HCT116 (cell line): ENCODE results near the gene ABCC10. TPM values are rescaled to one million over a fixed set of nuclear protein-coding genes. Genes with fewer than 3 reads are reported as not detected.
"Not testable (repeated sequence)": the region's sequence is repeated elsewhere in the genome, so short reads cannot be mapped to it uniquely, and the experiment has no call there.

ENCODE experiments used
- ATAC-seq: fragments of 200-7000 bp; cut with Tn5 transposase; 2 replicates; pipeline ENCODE4 v1.9.1; 2020; ENCODE audit warnings: mild to moderate bottlenecking, moderate library complexity
- BruUV-seq: library from RNA; stranded (reverse); fragments of 400-500 nt; replicated peaks from 2 replicates; lab custom pipeline; 2021; lab: Mats Ljungman, UMichigan
- CTCF ChIA-PET: fragments of 300-600 bp; sonication (Branson Sonifier 250); formaldehyde crosslinking; loops from one replicate; lab custom pipeline; 2021; ENCODE audit warnings: antibody characterized with exemption; lab: Charles Lee
- POLR2A ChIA-PET: fragments of 300-600, 350-600 bp; sonication (Branson Sonifier 250); formaldehyde crosslinking; loops from one replicate; lab custom pipeline; 2021; ENCODE audit warnings: antibody characterized with exemption; lab: Charles Lee
- RAD21 ChIA-PET, 2 experiments: fragments of 300-600 bp; sonication (Branson Sonifier 250); formaldehyde crosslinking; loops; one replicate each; lab custom pipeline; 2023; ENCODE audit warnings: low total read pairs in 2 of 2; ENCODE audit not compliant: uncharacterized antibody in 2 of 2, unreplicated experiment in 2 of 2, low non-redundant PET in 1 of 2; lab: Charles Lee
- DNase-seq: peaks from one replicate; pipeline ENCODE4 v3.0.0-alpha.2; 2010; ENCODE audit warnings: low read depth, low spot score
- H2AFZ ChIP-seq: fragments of 200-600 bp; shearing (Covaris generic), sonication (generic); 2 replicates; pipeline ENCODE4 v1.6.1; 2017; ENCODE audit warnings: low read depth, mixed run types, mixed read lengths, antibody characterized with exemption, low read length; ENCODE audit not compliant: poor library complexity, severe bottlenecking
- H3K27ac ChIP-seq: 2 replicates; pipeline ENCODE4 v1.5.1; 2012; ENCODE audit warnings: low read depth, low read length
- H3K27me3 ChIP-seq: fragments of 200-600 bp; sonication (generic); 2 replicates; pipeline ENCODE4 v1.6.1; 2016; ENCODE audit warnings: mixed run types, low read length, mixed read lengths; ENCODE audit not compliant: insufficient read depth
- H3K36me3 ChIP-seq, 2 experiments: fragments of 200-500 bp in 1 of 2; fragments of 200-600 bp in 1 of 2; sonication (Bioruptor generic) in 1 of 2; sonication (generic) in 1 of 2; 2 replicates each; pipeline versions ENCODE4 v1.5.1 to v1.6.1; 2014 to 2016; ENCODE audit warnings: low read length in 2 of 2, inconsistent platforms in 1 of 2, mixed read lengths in 1 of 2, mixed run types in 1 of 2; ENCODE audit not compliant: insufficient read depth in 2 of 2, control insufficient read depth in 1 of 2
- H3K4me1 ChIP-seq, 2 experiments: fragments of 200-600 bp in 1 of 2; sonication (generic) in 1 of 2; 2 replicates each; pipeline versions ENCODE4 v1.5.1 to v1.6.1; 2012 to 2017; ENCODE audit warnings: low read length in 2 of 2, inconsistent platforms in 1 of 2, mild to moderate bottlenecking in 1 of 2, mixed read lengths in 1 of 2, mixed run types in 1 of 2, moderate library complexity in 1 of 2; ENCODE audit not compliant: insufficient read depth in 2 of 2, control insufficient read depth in 1 of 2
- H3K4me2 ChIP-seq: fragments of 200-600 bp; sonication (generic); 2 replicates; pipeline ENCODE4 v1.6.1; 2017; ENCODE audit warnings: mixed run types, low read length, mixed read lengths
- H3K4me3 ChIP-seq, 2 experiments: fragments of 200-600 bp in 1 of 2; sonication (generic) in 1 of 2; replicated peaks in 1 of 2; 2 replicates each; pipeline ENCODE4 v1.5.1; 2011 to 2016; ENCODE audit warnings: low read length in 2 of 2, control low read depth in 1 of 2, low read depth in 1 of 2, mild to moderate bottlenecking in 1 of 2, mixed read lengths in 1 of 2, mixed run types in 1 of 2
- H3K79me2 ChIP-seq: fragments of 200-600 bp; sonication (generic); 2 replicates; pipeline ENCODE4 v1.6.1; 2017; ENCODE audit warnings: mild to moderate bottlenecking, mixed run types, low read length, moderate library complexity, mixed read lengths; ENCODE audit not compliant: insufficient read depth
- H3K9ac ChIP-seq: fragments of 200-600 bp; sonication (generic); 2 replicates; pipeline ENCODE4 v1.6.1; 2016; ENCODE audit warnings: low read length, mixed read lengths
- H3K9me2 ChIP-seq: fragments of 200-600 bp; sonication (generic), shearing (Covaris generic); 2 replicates; pipeline ENCODE4 v1.6.1; 2017; ENCODE audit warnings: mixed run types, mild to moderate bottlenecking, moderate library complexity; ENCODE audit not compliant: insufficient read depth
- H3K9me3 ChIP-seq, 2 experiments: fragments of 200-500 bp in 1 of 2; fragments of 200-600 bp in 1 of 2; sonication (Bioruptor generic) in 1 of 2; sonication (generic) in 1 of 2; 2 replicates each; pipeline ENCODE4 v1.6.1; 2014 to 2017; ENCODE audit warnings: low read length in 2 of 2, mixed read lengths in 2 of 2, inconsistent platforms in 1 of 2, low read depth in 1 of 2, mild to moderate bottlenecking in 1 of 2, mixed run types in 1 of 2, moderate library complexity in 1 of 2; ENCODE audit not compliant: control insufficient read depth in 1 of 2, insufficient read depth in 1 of 2
- H4K20me1 ChIP-seq: fragments of 200-600 bp; sonication (generic), shearing (Covaris generic); 2 replicates; pipeline ENCODE4 v1.6.1; 2017; ENCODE audit warnings: mixed run types, mild to moderate bottlenecking, moderate library complexity; ENCODE audit not compliant: insufficient read depth
- CBX3 ChIP-seq: IDR thresholded peaks from 2 replicates; pipeline ENCODE4 v1.6.1; 2012; ENCODE audit warnings: low read depth
- CEBPB ChIP-seq: IDR thresholded peaks from 2 replicates; pipeline ENCODE4 v1.6.1; 2012; ENCODE audit warnings: low read depth
- EGR1 ChIP-seq: IDR thresholded peaks from 2 replicates; pipeline ENCODE4 v1.6.1; 2012; ENCODE audit warnings: low read depth
- ELF1 ChIP-seq: IDR thresholded peaks from 2 replicates; pipeline ENCODE4 v1.6.1; 2012; ENCODE audit warnings: low read depth, borderline replicate concordance
- EZH2 ChIP-seq: fragments of 200-600 bp; sonication (generic); IDR thresholded peaks from 2 replicates; pipeline ENCODE4 v1.6.1; 2017; ENCODE audit warnings: antibody characterized with exemption, mixed run types
- FOSL1 ChIP-seq: IDR thresholded peaks from 2 replicates; pipeline ENCODE4 v1.6.1; 2012; ENCODE audit warnings: low read depth
- JUND ChIP-seq: IDR thresholded peaks from 2 replicates; pipeline ENCODE4 v1.6.1; 2012
- POLR2A ChIP-seq: IDR thresholded peaks from 2 replicates; pipeline ENCODE4 v1.7.0; 2011; ENCODE audit warnings: borderline replicate concordance; ENCODE audit not compliant: insufficient read depth, insufficient read length; ENCODE audit errors: extremely low read depth
- RAD21 ChIP-seq: IDR thresholded peaks from 2 replicates; pipeline ENCODE4 v1.6.1; 2012; ENCODE audit warnings: low read depth, mild to moderate bottlenecking
- SIN3A ChIP-seq: IDR thresholded peaks from 2 replicates; pipeline ENCODE4 v1.6.1; 2012; ENCODE audit warnings: low read depth
- SP1 ChIP-seq: IDR thresholded peaks from 2 replicates; pipeline ENCODE4 v1.6.1; 2012; ENCODE audit warnings: low read depth
- SRF ChIP-seq: IDR thresholded peaks from 2 replicates; pipeline ENCODE4 v1.6.1; 2012; ENCODE audit warnings: low read depth
- TCF7L2 ChIP-seq: IDR thresholded peaks from 2 replicates; pipeline ENCODE4 v1.7.0; 2011; ENCODE audit warnings: borderline replicate concordance, inconsistent platforms; ENCODE audit not compliant: insufficient read depth, insufficient read length; ENCODE audit errors: extremely low read depth
- ZFX ChIP-seq: fragments of 450-650 bp; IDR thresholded peaks from 2 replicates; pipeline ENCODE4 v1.6.1; 2017
- ZNF274 ChIP-seq: fragments of 200-500 bp; sonication (Bioruptor generic); IDR thresholded peaks from 2 replicates; pipeline ENCODE4 v1.6.1; 2014; ENCODE audit warnings: mild to moderate bottlenecking, low read depth, low read length, inconsistent platforms
- intact Hi-C: fragments of 100-400 bp; cut with micrococcal nuclease; formaldehyde crosslinking; loops from 2 replicates; pipeline ENCODE4 v1.10.0; 2022
- total RNA-seq: library from RNA; stranded (reverse); gene quantifications from one replicate; pipeline ENCODE4 v1.2.1, GENCODE V29; 2021; ENCODE audit not compliant: unreplicated experiment
- TF ChIP-seq, protein P1 (sequence below): IDR thresholded peaks from 2 replicates; pipeline ENCODE4 v1.6.1; 2012
- TF ChIP-seq, protein P2 (sequence below): IDR thresholded peaks from 2 replicates; pipeline ENCODE4 v1.6.1; 2012; ENCODE audit warnings: low read depth
- TF ChIP-seq, protein P3 (sequence below): IDR thresholded peaks from 2 replicates; pipeline ENCODE4 v1.6.1; 2012

The ABCC10 gene
- total RNA-seq, 1 experiment from 2014 or later, result 29.9 TPM

DNA sequence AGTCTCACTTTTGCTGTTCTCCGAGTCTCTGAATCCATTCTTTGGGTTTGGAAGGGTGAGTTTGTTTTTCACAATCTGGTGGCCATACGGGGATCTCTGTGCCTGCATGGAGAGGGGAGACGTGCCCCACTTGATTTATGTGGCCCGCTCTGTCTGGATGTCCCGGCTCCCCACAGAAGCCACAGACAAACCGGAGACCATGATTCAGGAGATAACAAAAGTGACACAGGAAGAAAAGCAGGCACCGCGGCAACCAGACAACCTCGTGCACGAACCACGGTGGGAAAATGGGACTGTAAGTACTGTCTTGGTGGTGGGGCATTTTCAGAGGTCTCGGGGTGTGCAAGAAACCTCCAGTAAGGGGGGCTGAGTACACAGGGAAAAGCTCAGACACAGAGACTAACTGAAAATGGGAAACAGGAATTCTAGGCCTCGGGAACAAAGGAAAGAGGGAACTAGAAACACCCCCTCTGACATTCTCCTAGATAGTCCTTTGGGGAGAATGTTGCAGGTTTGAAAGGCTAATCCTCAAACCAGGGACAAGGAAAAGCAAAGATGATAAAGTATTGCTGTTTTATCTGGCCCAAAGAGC is 35.8 kb upstream of the ABCC10 start:
- no peaks in the 10 kb centered on the region for H3K36me3 ChIP-seq
- POLR2A ChIA-PET, result no interaction called here
- CTCF ChIA-PET, result interaction anchor here (0.9 kb wide), 1 partner anchor 66 kb away, joined by 5 read pairs; no protein-coding TSS in a partner anchor
- no TSS peak for BruUV-seq
- no peaks in the 10 kb centered on the region for H4K20me1 ChIP-seq
- H2AFZ ChIP-seq, result no peak overlapping the region
- ATAC-seq, result no peak
- no peak overlapping the region for H3K9ac ChIP-seq
- intact Hi-C loops, result no loop called here
- TF ChIP-seq SRF, result no peak
- TF ChIP-seq ELF1, result no peak
- TF ChIP-seq ZNF274, result no peak
- TF ChIP-seq SP1, result no peak
- no peak for TF ChIP-seq POLR2A
- no peak for TF ChIP-seq EZH2
- TF ChIP-seq, protein P1, sequence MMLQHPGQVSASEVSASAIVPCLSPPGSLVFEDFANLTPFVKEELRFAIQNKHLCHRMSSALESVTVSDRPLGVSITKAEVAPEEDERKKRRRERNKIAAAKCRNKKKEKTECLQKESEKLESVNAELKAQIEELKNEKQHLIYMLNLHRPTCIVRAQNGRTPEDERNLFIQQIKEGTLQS, result no peak
- TF ChIP-seq, protein P2, sequence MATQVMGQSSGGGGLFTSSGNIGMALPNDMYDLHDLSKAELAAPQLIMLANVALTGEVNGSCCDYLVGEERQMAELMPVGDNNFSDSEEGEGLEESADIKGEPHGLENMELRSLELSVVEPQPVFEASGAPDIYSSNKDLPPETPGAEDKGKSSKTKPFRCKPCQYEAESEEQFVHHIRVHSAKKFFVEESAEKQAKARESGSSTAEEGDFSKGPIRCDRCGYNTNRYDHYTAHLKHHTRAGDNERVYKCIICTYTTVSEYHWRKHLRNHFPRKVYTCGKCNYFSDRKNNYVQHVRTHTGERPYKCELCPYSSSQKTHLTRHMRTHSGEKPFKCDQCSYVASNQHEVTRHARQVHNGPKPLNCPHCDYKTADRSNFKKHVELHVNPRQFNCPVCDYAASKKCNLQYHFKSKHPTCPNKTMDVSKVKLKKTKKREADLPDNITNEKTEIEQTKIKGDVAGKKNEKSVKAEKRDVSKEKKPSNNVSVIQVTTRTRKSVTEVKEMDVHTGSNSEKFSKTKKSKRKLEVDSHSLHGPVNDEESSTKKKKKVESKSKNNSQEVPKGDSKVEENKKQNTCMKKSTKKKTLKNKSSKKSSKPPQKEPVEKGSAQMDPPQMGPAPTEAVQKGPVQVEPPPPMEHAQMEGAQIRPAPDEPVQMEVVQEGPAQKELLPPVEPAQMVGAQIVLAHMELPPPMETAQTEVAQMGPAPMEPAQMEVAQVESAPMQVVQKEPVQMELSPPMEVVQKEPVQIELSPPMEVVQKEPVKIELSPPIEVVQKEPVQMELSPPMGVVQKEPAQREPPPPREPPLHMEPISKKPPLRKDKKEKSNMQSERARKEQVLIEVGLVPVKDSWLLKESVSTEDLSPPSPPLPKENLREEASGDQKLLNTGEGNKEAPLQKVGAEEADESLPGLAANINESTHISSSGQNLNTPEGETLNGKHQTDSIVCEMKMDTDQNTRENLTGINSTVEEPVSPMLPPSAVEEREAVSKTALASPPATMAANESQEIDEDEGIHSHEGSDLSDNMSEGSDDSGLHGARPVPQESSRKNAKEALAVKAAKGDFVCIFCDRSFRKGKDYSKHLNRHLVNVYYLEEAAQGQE, result no peak
- no peak for TF ChIP-seq CEBPB
- TF ChIP-seq TCF7L2, result no peak
- TF ChIP-seq, protein P3, sequence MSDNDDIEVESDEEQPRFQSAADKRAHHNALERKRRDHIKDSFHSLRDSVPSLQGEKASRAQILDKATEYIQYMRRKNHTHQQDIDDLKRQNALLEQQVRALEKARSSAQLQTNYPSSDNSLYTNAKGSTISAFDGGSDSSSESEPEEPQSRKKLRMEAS, result no peak
- no peak for TF ChIP-seq CBX3
- no peak for TF ChIP-seq SIN3A
- TF ChIP-seq FOSL1, result no peak
- TF ChIP-seq ZFX, result no peak
- TF ChIP-seq EGR1, result no peak
- TF ChIP-seq RAD21, result no peak
- TF ChIP-seq JUND, result no peak
- TF ChIP-seq, all 23 proteins: peak for 0
- no peaks in the 10 kb centered on the region for H3K9me2 ChIP-seq
- H3K27ac ChIP-seq, result no peak overlapping the region
- no peak overlapping the region for H3K4me3 ChIP-seq
- peaks cover 3% of the 10 kb centered on the region; the same call in 1 of the 2 replicates for H3K27me3 ChIP-seq
- no peak for DNase-seq
- H3K4me2 ChIP-seq, result no peak overlapping the region
- H3K79me2 ChIP-seq, result no peaks in the 10 kb centered on the region
- no peaks in the 10 kb centered on the region for H3K9me3 ChIP-seq
- H3K4me1 ChIP-seq, result peaks cover 0 to 5% of the 10 kb centered on the region in 2 experiments; a peak in 1 of 4 replicates
- RAD21 ChIA-PET, result no interaction called here

DNA sequence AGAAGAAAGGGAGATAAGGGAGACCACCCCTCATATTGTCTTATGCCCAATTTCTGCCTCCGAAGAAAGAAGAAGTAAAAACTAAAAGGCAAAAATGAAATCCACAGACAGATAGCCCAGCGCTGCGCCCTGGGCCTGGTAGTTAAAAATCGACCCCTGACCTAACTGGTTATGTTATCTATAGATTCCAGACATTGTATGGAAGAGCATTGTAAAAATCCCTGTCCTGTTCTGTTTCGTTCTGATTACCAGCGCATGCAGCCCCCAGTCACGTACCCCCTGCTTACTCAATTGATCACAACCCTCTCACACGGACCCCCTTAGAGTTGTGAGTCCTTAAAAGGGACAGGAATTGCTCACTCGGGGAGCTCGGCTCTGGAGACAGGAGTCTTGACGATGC is 34.2 kb upstream of the ABCC10 start:
- intact Hi-C loops, BruUV-seq, H3K9ac ChIP-seq, ATAC-seq, DNase-seq, H3K4me2 ChIP-seq, H3K4me1 ChIP-seq, H3K4me3 ChIP-seq, POLR2A ChIA-PET, H3K36me3 ChIP-seq, H3K27me3 ChIP-seq, RAD21 ChIA-PET, H3K79me2 ChIP-seq, CTCF ChIA-PET, H4K20me1 ChIP-seq, H3K9me3 ChIP-seq, H2AFZ ChIP-seq, H3K9me2 ChIP-seq, H3K27ac ChIP-seq: not testable (repeated sequence)
